Heart right ventricle (tissue), 16 donors: Measurements from ENCODE around the gene C9orf43. TPM values are rescaled to one million over a fixed set of nuclear protein-coding genes. Genes with fewer than 3 reads are reported as not detected.
A peak's percentile ranks its signal among the peaks of the same experiment; 100 is the strongest.

ENCODE experiments used
- ATAC-seq, 8 donors: fragments of 200-7000 bp; cut with Tn5 transposase; one replicate each; pipeline ENCODE4 v1.9.1; 2020; ENCODE audit warnings: mild to moderate bottlenecking in 8 of 8, moderate library complexity in 8 of 8, moderate number of reproducible peaks in 1 of 8
- DNase-seq, 2 donors: peaks; one replicate each; pipeline ENCODE4 v3.0.0-alpha.2; 2020
- H3K27ac ChIP-seq, 10 donors: fragments of 200-600 bp; sonication (generic) in 2 of 10; one replicate each; pipeline versions ENCODE4 v1.5.0 to v1.8.0; 2020 to 2022; ENCODE audit warnings: mild to moderate bottlenecking in 3 of 10
- H3K27me3 ChIP-seq, 7 donors: fragments of 200-600 bp; one replicate each; pipeline ENCODE4 v1.8.0; 2021 to 2022; ENCODE audit warnings: mild to moderate bottlenecking in 2 of 7
- H3K36me3 ChIP-seq, 9 donors: fragments of 200-600 bp; sonication (generic) in 1 of 9; one replicate each; pipeline versions ENCODE4 v1.5.0 to v1.8.0; 2020 to 2022; ENCODE audit warnings: mild to moderate bottlenecking in 2 of 9
- H3K4me1 ChIP-seq, 9 donors: fragments of 200-600 bp; sonication (generic) in 1 of 9; one replicate each; pipeline versions ENCODE4 v1.5.0 to v1.8.0; 2020 to 2022; ENCODE audit warnings: mild to moderate bottlenecking in 4 of 9
- H3K4me3 ChIP-seq, 10 donors: fragments of 200-600 bp; sonication (generic) in 2 of 10; one replicate each; pipeline versions ENCODE4 v1.5.0 to v1.8.0; 2020 to 2022; ENCODE audit warnings: mild to moderate bottlenecking in 7 of 10, moderate library complexity in 2 of 10
- H3K9me3 ChIP-seq, 11 donors: fragments of 200-600 bp in 10 of 11; sonication (generic) in 2 of 11; one replicate each; pipeline versions ENCODE4 v1.5.0 to v1.8.0; 2013 to 2022; ENCODE audit warnings: mild to moderate bottlenecking in 2 of 11, control low read depth in 1 of 11, moderate library complexity in 1 of 11
- WGBS, 2 donors: extraction: QIAGEN DNeasy Blood & Tissue Kit; methylation state at CpG; one replicate each; pipeline ENCODE4 v1.1.7; 2013; ENCODE audit warnings: inconsistent platforms in 1 of 2; 5-methylcytosine and 5-hydroxymethylcytosine counted together
- intact Hi-C, 10 donors: fragments of 100-400 bp; cut with DNase I; formaldehyde crosslinking; loops; one replicate each; pipeline versions ENCODE4 v1.11.1 to v1.14.2; 2022
- polyA plus RNA-seq, 2 donors: library from polyadenylated mRNA; stranded (reverse); fragments of 200-250 nt; gene quantifications; one replicate each; pipeline ENCODE4 v1.2.3, GENCODE V29; 2013
- total RNA-seq, 10 donors: library from RNA; stranded (reverse); fragmentation: NEBNext Ultra II Directional in 3 of 10; extraction: Animal tissue kit (Norgen Biotek cat#: 25700) in 3 of 10; gene quantifications; one replicate each; pipeline versions ENCODE4 v1.2.1 to v1.2.4, GENCODE V29; 2021 to 2023
- TF ChIP-seq, protein P1 (sequence below), 9 donors: fragments of 200-600 bp; sonication (generic) in 2 of 9; IDR thresholded peaks; one replicate each; pipeline versions ENCODE4 v1.5.0 to v1.8.0; 2021 to 2022; ENCODE audit warnings: antibody characterized with exemption in 9 of 9, mild to moderate bottlenecking in 5 of 9, moderate library complexity in 1 of 9
- donor health status: Arrhythmogenic right ventricular cardiomyopathy.
- donor health status: ischemic (EF 13 %, LVEDD 7.1; RV severe dilation, severe dysfunction).
- donor health status: healthy with polysubstance abuse.
- donor health status: DM: no; HTN: yes; CAD: no.
- donor health status: DM: no; HTN: no; CAD: no.
- donor health status: ischemic (EF 25% LVEDD 6.9; RV normal size, moderate dysfunction).
- donor health status: ischemic (EF 25% LVEDD 5.7; RV mildly dilated, moderate dysfunction).
- donor health status: healthy.
- donor health status: DM: yes; HTN: yes; CAD: no.
- donor health status: Ischemic cardiomyopathy.
- donor health status: ischemic (EF 35%, LVEDD 5.7; RV mildly dilated, moderate dysfunction).
- donor health status: nonischemic (EF 11% LVEDD 7.7; RV severe dilation, severe dysfunction).
- donor health status: DM: yes; HTN: yes; CAD: no.
- donor health status: PGD.
- donor health status: ischemic (EF 29% LVEDD 5.4; RV normal size, mild dysfunction).
- donor health status: nonischemic (EF 23%, LVEDD 6.1; RV moderate dilation, normal function).

The C9orf43 gene
- total and polyA plus RNA-seq, 12 donors, result 0.06 to 1.1 (median 0.28) TPM; not detected in 2

GRCh38 chr9:113446323-113446740, 35.8 kb downstream of the C9orf43 start:
- 48 to 52% methylated on average over 3 of the region's 3 CpGs for WGBS, 2 donors
- H3K9me3 ChIP-seq, result peaks cover 0 to 2% (median 0%) of the 10 kb centered on the region in 11 donors
- no peaks in the 10 kb centered on the region for H3K36me3 ChIP-seq
- ATAC-seq (peak; percentile 35 to 83 (median 71)), DNase-seq (no peak)
- TF ChIP-seq, protein P1, sequence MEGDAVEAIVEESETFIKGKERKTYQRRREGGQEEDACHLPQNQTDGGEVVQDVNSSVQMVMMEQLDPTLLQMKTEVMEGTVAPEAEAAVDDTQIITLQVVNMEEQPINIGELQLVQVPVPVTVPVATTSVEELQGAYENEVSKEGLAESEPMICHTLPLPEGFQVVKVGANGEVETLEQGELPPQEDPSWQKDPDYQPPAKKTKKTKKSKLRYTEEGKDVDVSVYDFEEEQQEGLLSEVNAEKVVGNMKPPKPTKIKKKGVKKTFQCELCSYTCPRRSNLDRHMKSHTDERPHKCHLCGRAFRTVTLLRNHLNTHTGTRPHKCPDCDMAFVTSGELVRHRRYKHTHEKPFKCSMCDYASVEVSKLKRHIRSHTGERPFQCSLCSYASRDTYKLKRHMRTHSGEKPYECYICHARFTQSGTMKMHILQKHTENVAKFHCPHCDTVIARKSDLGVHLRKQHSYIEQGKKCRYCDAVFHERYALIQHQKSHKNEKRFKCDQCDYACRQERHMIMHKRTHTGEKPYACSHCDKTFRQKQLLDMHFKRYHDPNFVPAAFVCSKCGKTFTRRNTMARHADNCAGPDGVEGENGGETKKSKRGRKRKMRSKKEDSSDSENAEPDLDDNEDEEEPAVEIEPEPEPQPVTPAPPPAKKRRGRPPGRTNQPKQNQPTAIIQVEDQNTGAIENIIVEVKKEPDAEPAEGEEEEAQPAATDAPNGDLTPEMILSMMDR (IDR thresholded peaks at IDR 0.05), result peak; percentile 37 to 81 (median 71)
- H3K27me3 ChIP-seq, result no peaks in the 10 kb centered on the region
- H3K4me3 ChIP-seq, result no peak overlapping the region
- intact Hi-C loops, result loop anchor here in 6 of 10 donors (2.0 to 5.0 kb wide), 7 partner anchors 56 to 212 kb away; no protein-coding TSS in a partner anchor
- peak overlapping the region in 6 of 10 donors; percentile 15 to 74 (median 40) for H3K27ac ChIP-seq
- H3K4me1 ChIP-seq, result peaks cover 0 to 20% (median 7%) of the 10 kb centered on the region in 9 donors

DNA sequence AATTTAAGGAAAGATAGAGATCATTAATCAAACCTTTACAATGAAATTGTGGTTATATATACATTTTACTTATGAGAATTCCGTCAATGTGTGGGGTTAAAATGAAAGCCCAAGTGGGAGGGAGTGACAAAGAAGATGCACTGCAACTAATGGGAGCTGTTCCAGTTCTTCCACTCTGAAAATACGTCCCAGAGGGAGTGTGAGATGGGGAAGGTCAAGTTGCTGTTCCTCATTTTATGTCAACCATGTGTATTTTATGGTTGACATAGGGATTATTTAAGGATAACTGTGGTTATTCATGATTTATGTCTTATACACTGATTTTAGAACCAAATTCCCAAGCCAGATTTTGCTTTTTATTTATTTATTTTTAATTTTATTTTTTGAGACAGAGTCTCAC, 38.8 kb downstream of the C9orf43 start:
- ATAC-seq, result no peak
- no peak overlapping the region for H3K27ac ChIP-seq
- H3K4me3 ChIP-seq, result no peak overlapping the region
- TF ChIP-seq, protein P1 (IDR thresholded peaks at IDR 0.05), result no peak
- intact Hi-C loops, result loop anchor here in 5 of 10 donors (2.0 to 5.0 kb wide), 4 partner anchors 53 to 208 kb away; no protein-coding TSS in a partner anchor
- DNase-seq, result no peak
- H3K36me3 ChIP-seq, result no peaks in the 10 kb centered on the region
- peaks cover 1 to 33% (median 13%) of the 10 kb centered on the region in 9 donors for H3K4me1 ChIP-seq
- no peaks in the 10 kb centered on the region for H3K9me3 ChIP-seq
- H3K27me3 ChIP-seq, result no peaks in the 10 kb centered on the region
- WGBS, 2 donors, result 60 to 75% methylated on average over 2 of the region's 2 CpGs

DNA sequence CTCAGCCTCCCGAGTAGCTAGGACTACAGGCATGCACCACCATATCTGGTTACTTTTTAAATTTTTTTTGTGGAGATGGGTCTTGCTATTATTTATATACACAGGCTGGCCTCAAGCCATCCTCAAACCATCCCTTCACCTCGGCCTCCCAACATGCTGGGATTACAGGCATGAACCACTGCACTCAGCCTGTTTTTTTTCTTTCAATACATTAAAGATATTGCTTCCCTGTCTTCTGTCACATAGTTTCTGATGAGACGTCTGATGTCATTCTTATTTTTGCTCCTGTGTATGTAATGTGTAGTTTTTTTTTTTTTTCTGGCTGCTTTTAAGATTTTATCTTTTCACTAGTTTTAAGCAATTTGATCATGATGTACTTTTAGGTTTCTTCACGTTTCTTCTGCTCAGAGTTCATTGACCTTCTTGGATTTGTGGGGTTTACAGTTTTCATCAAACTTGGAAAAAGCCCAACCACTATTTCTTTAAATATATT, 41.6 kb downstream of the C9orf43 start:
- TF ChIP-seq, protein P1 (IDR thresholded peaks at IDR 0.05), result no peak
- Histone ChIP-seq H3K4me1 (peaks cover 21 to 54% (median 33%) of the 10 kb centered on the region in 9 donors), H3K4me3 (no peak overlapping the region), H3K9me3 (no peaks in the 10 kb centered on the region), H3K36me3 (no peaks in the 10 kb centered on the region), H3K27ac (peak overlapping the region in 3 of 10 donors; percentile 10 to 35 (median 13)), H3K27me3 (no peaks in the 10 kb centered on the region)
- 67 to 74% methylated on average over 4 of the region's 4 CpGs for WGBS, 2 donors
- intact Hi-C loops, result no loop called here
- ATAC-seq (no peak), DNase-seq (no peak)

DNA sequence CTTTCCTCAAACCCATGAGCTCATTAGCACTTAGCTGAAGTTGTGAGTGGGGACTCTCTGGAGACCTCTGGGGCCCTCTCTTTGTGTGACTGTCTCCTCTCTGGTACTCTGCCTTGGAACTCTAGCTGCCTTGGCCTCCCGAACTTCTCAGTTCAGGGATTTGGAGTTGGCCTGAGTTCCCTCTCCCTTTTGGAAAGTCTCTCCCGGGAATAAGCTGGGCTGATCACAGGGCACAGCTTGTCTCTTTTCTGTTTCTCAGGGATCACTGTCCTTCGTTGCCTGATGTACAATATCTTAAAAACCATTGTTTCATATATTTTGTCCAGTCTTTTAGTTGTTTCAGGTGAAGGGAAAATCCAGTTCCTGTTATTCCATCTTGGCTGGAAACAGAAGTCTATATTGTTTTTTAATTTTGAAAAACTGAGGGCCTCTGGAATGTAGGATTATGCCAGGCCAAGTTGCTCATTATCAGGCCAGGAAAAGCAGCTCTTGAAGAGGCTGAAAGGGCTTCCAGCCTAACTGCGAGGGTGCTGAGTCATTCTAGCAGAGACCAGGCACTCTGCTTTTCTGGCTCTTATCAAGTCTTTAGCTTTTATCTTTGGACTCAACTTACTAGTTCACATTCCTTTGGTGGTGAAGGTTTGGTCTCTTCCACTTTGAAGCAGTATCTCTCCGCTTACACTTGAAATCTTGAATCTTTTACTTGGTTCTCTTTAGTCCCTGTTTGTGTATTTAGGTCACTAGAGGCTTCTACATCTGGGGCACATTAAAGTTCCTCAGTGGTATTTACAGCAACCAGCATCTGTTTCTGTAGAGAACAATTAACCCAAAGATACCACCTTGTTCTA, 44.6 kb downstream of the C9orf43 start:
- WGBS, 2 donors, result 12 to 14% methylated on average over 5 of the region's 5 CpGs
- no peaks in the 10 kb centered on the region for H3K9me3 ChIP-seq

More for the DNA sequence above, 44.6 kb downstream of the C9orf43 start:
- Histone ChIP-seq H3K27ac (peak overlapping the region; percentile 71 to 98 (median 90)), H3K4me3 (no peak overlapping the region), H3K36me3 (no peaks in the 10 kb centered on the region), H3K4me1 (peaks cover 21 to 47% (median 32%) of the 10 kb centered on the region in 9 donors), H3K27me3 (no peaks in the 10 kb centered on the region)
- intact Hi-C loops, result loop anchor here in 5 of 10 donors (2.0 to 5.0 kb wide), 4 partner anchors 37 to 128 kb away; no protein-coding TSS in a partner anchor
- ATAC-seq, result peak; percentile 89 to 97 (median 96)
- peak in 1 of 2 donors; percentile 68 for DNase-seq
- TF ChIP-seq, protein P1 (IDR thresholded peaks at IDR 0.05), result no peak
